GM19023 (cell line): ENCODE data around the gene SNCAIP.

Experiments
- ATAC-seq: cut with Tn5 transposase; IDR thresholded peaks from one replicate; pipeline ENCODE4 v1.9.1; 2021; ENCODE audit warnings: mild to moderate bottlenecking, moderate library complexity; ENCODE audit not compliant: unreplicated experiment

The SNCAIP gene

GRCh38 chr5:122420537-122421236 lies 108.7 kb downstream of the SNCAIP start:
- no peak for ATAC-seq

- ATAC-seq: peak; percentile 90
Measured at GRCh38 chr5:122421374-122422079, 109.5 kb downstream of the SNCAIP start.

- ATAC-seq: no peak
Measured at GRCh38 chr5:122423221-122423620, 111.2 kb downstream of the SNCAIP start.

- ATAC-seq: no peak
Measured at GRCh38 chr5:122424132-122424531, 112.1 kb downstream of the SNCAIP start.

- ATAC-seq: no peak
Measured at GRCh38 chr5:122426301-122426700, 114.3 kb downstream of the SNCAIP start.

GRCh38 chr5:122427621-122428020 lies 115.6 kb downstream of the SNCAIP start:
- ATAC-seq: no peak

GRCh38 chr5:122429545-122430318 lies 117.7 kb downstream of the SNCAIP start:
- ATAC-seq: no peak

- no peak for ATAC-seq
Measured at GRCh38 chr5:122430319-122430586, 118.2 kb downstream of the SNCAIP start.

- no peak for ATAC-seq
Measured at GRCh38 chr5:122431298-122431697, 119.3 kb downstream of the SNCAIP start.

GRCh38 chr5:122434205-122434970 lies 122.4 kb downstream of the SNCAIP start:
- ATAC-seq: no peak

GRCh38 chr5:122435234-122435633 lies 123.2 kb downstream of the SNCAIP start:
- ATAC-seq: no peak

- no peak for ATAC-seq
Measured at GRCh38 chr5:122435761-122436160, 123.7 kb downstream of the SNCAIP start.

- ATAC-seq: no peak
Measured at GRCh38 chr5:122436615-122437014, 124.6 kb downstream of the SNCAIP start.

- no peak for ATAC-seq
Measured at GRCh38 chr5:122439645-122440044, 127.6 kb downstream of the SNCAIP start.

- no peak for ATAC-seq
Measured at GRCh38 chr5:122442938-122443337, 130.9 kb downstream of the SNCAIP start.

- no peak for ATAC-seq
Measured at GRCh38 chr5:122444411-122444810, 132.4 kb downstream of the SNCAIP start.

- ATAC-seq: no peak
Measured at GRCh38 chr5:122445070-122445469, 133.0 kb downstream of the SNCAIP start.

- no peak for ATAC-seq
Measured at GRCh38 chr5:122447072-122447471, 135.0 kb downstream of the SNCAIP start.

- ATAC-seq: no peak
Measured at GRCh38 chr5:122447879-122448278, 135.8 kb downstream of the SNCAIP start.

- ATAC-seq: no peak
Measured at GRCh38 chr5:122454541-122454940, 142.5 kb downstream of the SNCAIP start.

GRCh38 chr5:122455939-122456338 lies 143.9 kb downstream of the SNCAIP start:
- ATAC-seq: no peak
